ENCODE data around the gene DEFB131A.
A peak's percentile ranks its signal among the peaks of the same experiment; 100 is the strongest.
"Not testable (repeated sequence)": the region's sequence is repeated elsewhere in the genome, so short reads cannot be mapped to it uniquely, and the experiment has no call there.

Gene DEFB131A

GRCh38 chr4:9495443-9495842 is 51.2 kb downstream of the DEFB131A start:
- peak; percentile 14 for DNase-seq

GRCh38 chr4:9497575-9498467 is 53.6 kb downstream of the DEFB131A start:
- DNase-seq = not testable (repeated sequence)

GRCh38 chr4:9498468-9499040 is 54.3 kb downstream of the DEFB131A start:
- DNase-seq = not testable (repeated sequence)

- DNase-seq = not testable (repeated sequence)
Observed at GRCh38 chr4:9499974-9500487, 55.8 kb downstream of the DEFB131A start.

All from NCI-H774 (cell line).